Trophoblast cell (in vitro differentiated cells and primary cell): ENCODE results near the gene NAV3.

Experiments used
- DNase-seq, 2 donors: peaks; one replicate each; pipeline ENCODE4 v3.0.0-alpha.2; 2016
- H2AFZ ChIP-seq: 2 replicates; pipeline ENCODE4 v1.6.1; 2013; ENCODE audit warnings: low read length, moderate library complexity, mild to moderate bottlenecking; ENCODE audit not compliant: insufficient read depth, poor library complexity
- H2AK5ac ChIP-seq: 2 replicates; pipeline ENCODE4 v1.6.1; 2013; ENCODE audit warnings: mild to moderate bottlenecking, low read length
- H2BK120ac ChIP-seq: 2 replicates; pipeline ENCODE4 v1.6.1; 2013; ENCODE audit warnings: low read length, mild to moderate bottlenecking, moderate library complexity; ENCODE audit not compliant: insufficient read depth, poor library complexity
- H2BK12ac ChIP-seq: 2 replicates; pipeline ENCODE4 v1.6.1; 2013; ENCODE audit warnings: mild to moderate bottlenecking, low read length, moderate library complexity
- H2BK5ac ChIP-seq: 2 replicates; pipeline ENCODE4 v1.6.1; 2013; ENCODE audit warnings: low read length, low read depth, moderate library complexity, mild to moderate bottlenecking; ENCODE audit not compliant: poor library complexity
- H3K14ac ChIP-seq: 2 replicates; pipeline ENCODE4 v1.6.1; 2013; ENCODE audit warnings: mild to moderate bottlenecking, low read length
- H3K18ac ChIP-seq: 2 replicates; pipeline ENCODE4 v1.6.1; 2013; ENCODE audit warnings: mild to moderate bottlenecking, low read length
- H3K23ac ChIP-seq: 2 replicates; pipeline ENCODE4 v1.6.1; 2013; ENCODE audit warnings: low read length
- H3K27ac ChIP-seq: 2 replicates; pipeline ENCODE4 v1.5.1; 2013; ENCODE audit warnings: low read depth, mild to moderate bottlenecking, inconsistent platforms, low read length, moderate library complexity
- H3K27me3 ChIP-seq: 2 replicates; pipeline ENCODE4 v1.6.1; 2013; ENCODE audit warnings: inconsistent platforms, mild to moderate bottlenecking, low read length, moderate library complexity; ENCODE audit not compliant: insufficient read depth
- H3K36me3 ChIP-seq, 2 experiments: 1 replicate in 1 of 2; 2 replicates in 1 of 2; pipeline ENCODE4 v1.6.1; 2013; ENCODE audit warnings: low read length in 2 of 2, mild to moderate bottlenecking in 2 of 2, moderate library complexity in 1 of 2; ENCODE audit not compliant: insufficient read depth in 2 of 2, control insufficient read depth in 1 of 2
- H3K4ac ChIP-seq: 2 replicates; pipeline ENCODE4 v1.6.1; 2013; ENCODE audit warnings: low read depth, mild to moderate bottlenecking, low read length, moderate library complexity
- H3K4me1 ChIP-seq, 2 experiments: 1 replicate in 1 of 2; 2 replicates in 1 of 2; pipeline ENCODE4 v1.6.1; 2013; ENCODE audit warnings: low read length in 2 of 2, mild to moderate bottlenecking in 2 of 2, moderate library complexity in 1 of 2; ENCODE audit not compliant: insufficient read depth in 2 of 2, control insufficient read depth in 1 of 2
- H3K4me2 ChIP-seq: 2 replicates; pipeline ENCODE4 v1.6.1; 2013; ENCODE audit warnings: inconsistent platforms, mild to moderate bottlenecking, low read length, moderate library complexity
- H3K4me3 ChIP-seq: 2 replicates; pipeline ENCODE4 v1.5.1; 2013; ENCODE audit warnings: mild to moderate bottlenecking, low read depth, low read length, inconsistent platforms
- H3K79me1 ChIP-seq: one replicate; pipeline ENCODE4 v1.6.1; 2013; ENCODE audit warnings: low read length
- H3K79me2 ChIP-seq: 2 replicates; pipeline ENCODE4 v1.6.1; 2013; ENCODE audit warnings: low read length, mild to moderate bottlenecking; ENCODE audit not compliant: control insufficient read depth, insufficient read depth, poor library complexity
- H3K9ac ChIP-seq: 2 replicates; pipeline ENCODE4 v1.6.1; 2013; ENCODE audit warnings: mild to moderate bottlenecking, low read length
- H3K9me3 ChIP-seq: 2 replicates; pipeline ENCODE4 v1.6.1; 2013; ENCODE audit warnings: low read depth, mild to moderate bottlenecking, control low read depth, inconsistent platforms, low read length; ENCODE audit not compliant: insufficient read depth
- H4K12ac ChIP-seq: 2 replicates; pipeline ENCODE4 v1.6.1; 2013; ENCODE audit warnings: low read depth, mild to moderate bottlenecking, low read length, moderate library complexity
- H4K8ac ChIP-seq: 2 replicates; pipeline ENCODE4 v1.6.1; 2013; ENCODE audit warnings: low read depth, mild to moderate bottlenecking, low read length, moderate library complexity
- H4K91ac ChIP-seq: one replicate; pipeline ENCODE4 v1.6.1; 2013; ENCODE audit warnings: low read depth, mild to moderate bottlenecking, low read length, moderate library complexity
- WGBS: extraction: QIAGEN DNeasy Blood & Tissue Kit; methylation state at CpG from one replicate; pipeline ENCODE4 v1.1.7; 2013; ENCODE audit warnings: missing lambda C conversion rate; ENCODE audit not compliant: insufficient read length, insufficient coverage; ENCODE audit errors: extremely low coverage; 5-methylcytosine and 5-hydroxymethylcytosine counted together

NAV3 gene

DNA sequence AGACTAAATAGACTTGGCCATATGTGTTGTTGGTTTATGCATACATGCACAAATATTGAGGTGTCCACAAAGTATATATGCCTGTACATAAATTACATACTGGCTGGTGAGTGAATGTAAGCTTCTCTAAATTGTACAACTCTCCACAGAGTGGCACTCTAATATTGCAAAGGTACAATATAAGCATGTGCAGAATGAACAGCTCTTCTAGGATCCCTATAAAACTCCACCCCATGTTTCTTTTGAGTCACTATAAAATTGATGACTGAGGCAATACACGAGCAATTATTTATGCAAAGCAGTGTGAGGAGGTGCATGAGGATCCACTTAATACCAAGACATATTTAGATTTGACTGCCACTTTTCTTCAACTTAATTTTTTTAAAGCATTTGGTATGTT is 172.2 kb downstream of the NAV3 start:
- Histone ChIP-seq H3K4me2 (no peak overlapping the region), H4K12ac (no peak overlapping the region), H3K23ac (no peak overlapping the region), H3K14ac (no peak overlapping the region), H3K4me3 (no peak overlapping the region), H3K4ac (no peak overlapping the region), H3K27ac (no peak overlapping the region), H3K79me1 (no peaks in the 10 kb centered on the region), H4K8ac (no peak overlapping the region), H2BK5ac (no peak overlapping the region), H3K18ac (no peak overlapping the region), H3K9me3 (no peaks in the 10 kb centered on the region), H3K4me1 (no peaks in the 10 kb centered on the region), H3K79me2 (no peaks in the 10 kb centered on the region), H3K36me3 (no peaks in the 10 kb centered on the region), H2AK5ac (no peak overlapping the region), H4K91ac (no peak overlapping the region), H2AFZ (no peak overlapping the region), H3K27me3 (no peaks in the 10 kb centered on the region), H3K9ac (no peak overlapping the region), H2BK12ac (no peak overlapping the region), H2BK120ac (no peak overlapping the region)
- WGBS: no CpG with 5 or more reads among the region's 1 CpG
- DNase-seq: no peak

DNA sequence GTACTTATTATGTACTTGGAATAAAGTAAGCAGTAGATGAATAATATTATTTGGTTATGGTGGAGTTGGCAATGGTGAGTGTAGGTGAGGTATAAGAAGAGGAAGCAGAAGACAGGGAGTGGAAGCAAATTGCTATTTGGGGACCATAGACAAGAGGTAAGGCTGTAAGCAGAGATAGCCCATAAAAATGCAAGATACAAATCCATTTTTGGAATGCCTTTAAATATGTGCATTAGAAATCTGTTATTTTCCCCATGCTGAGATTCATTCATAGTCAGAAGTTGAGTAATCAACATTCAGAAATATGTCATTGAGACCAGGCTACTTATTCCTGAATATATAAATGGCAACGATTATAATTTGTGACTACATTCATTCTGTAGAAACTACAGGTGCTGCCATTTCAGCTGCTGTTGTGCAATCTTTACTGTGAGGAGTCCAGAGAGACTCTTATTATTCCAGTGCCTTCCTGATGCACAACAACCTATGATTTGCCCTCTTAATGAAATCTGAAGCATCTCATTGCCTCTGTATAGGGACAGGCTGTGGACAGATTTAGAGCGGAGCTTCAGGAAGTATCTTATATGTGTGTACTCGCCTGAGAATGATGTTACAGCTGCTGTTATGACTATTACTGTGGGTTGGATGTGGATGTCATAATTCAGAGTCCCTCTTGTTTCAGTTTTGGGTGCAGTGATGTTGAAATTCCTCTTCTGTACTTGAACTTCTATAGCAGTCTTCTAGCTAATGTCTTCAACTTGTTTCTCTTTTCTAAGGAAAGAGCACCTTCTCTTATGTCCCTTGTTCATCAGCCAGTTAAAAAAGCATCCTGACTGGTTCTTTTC is 173.8 kb downstream of the NAV3 start:
- H3K36me3 ChIP-seq: no peaks in the 10 kb centered on the region
- H4K12ac ChIP-seq: no peak overlapping the region
- no peak overlapping the region for H2AFZ ChIP-seq
- no peak overlapping the region for H2BK5ac ChIP-seq
- H3K4me1 ChIP-seq: no peaks in the 10 kb centered on the region
- no peak overlapping the region for H3K4ac ChIP-seq
- no peak overlapping the region for H3K14ac ChIP-seq
- H4K91ac ChIP-seq: no peak overlapping the region
- no peak overlapping the region for H2BK120ac ChIP-seq
- H2AK5ac ChIP-seq: no peak overlapping the region
- H3K79me1 ChIP-seq: no peaks in the 10 kb centered on the region
- H3K4me2 ChIP-seq: no peak overlapping the region
- no peaks in the 10 kb centered on the region for H3K27me3 ChIP-seq
- no peak overlapping the region for H2BK12ac ChIP-seq
- no peaks in the 10 kb centered on the region for H3K79me2 ChIP-seq
- H3K9me3 ChIP-seq: no peaks in the 10 kb centered on the region
- H4K8ac ChIP-seq: no peak overlapping the region
- H3K27ac ChIP-seq: no peak overlapping the region
- no peak for DNase-seq
- H3K23ac ChIP-seq: no peak overlapping the region
- no peak overlapping the region for H3K4me3 ChIP-seq
- H3K9ac ChIP-seq: no peak overlapping the region
- H3K18ac ChIP-seq: no peak overlapping the region
- WGBS: no CpG with 5 or more reads among the region's 3 CpGs

DNA sequence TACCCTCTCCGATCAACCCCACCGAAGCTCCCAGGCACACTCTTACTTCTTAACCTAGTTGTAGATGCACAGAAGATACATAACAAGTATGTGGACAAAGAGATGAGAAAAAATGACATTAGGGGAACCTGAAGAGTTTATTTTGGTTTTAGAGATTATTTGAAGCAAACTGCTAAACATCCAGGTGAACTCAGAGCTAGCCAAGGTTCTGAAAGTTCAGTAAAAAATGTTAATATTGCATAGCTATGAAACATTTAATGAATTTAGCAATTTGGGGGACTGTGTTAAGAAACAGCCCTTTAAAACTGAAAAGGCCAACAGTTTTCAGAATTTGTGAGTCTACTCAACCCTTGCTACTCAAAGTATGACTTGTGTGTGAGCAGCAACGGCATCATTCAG is 174.4 kb downstream of the NAV3 start:
- Histone ChIP-seq H3K36me3 (no peaks in the 10 kb centered on the region), H3K18ac (no peak overlapping the region), H3K27ac (no peak overlapping the region), H2AFZ (no peak overlapping the region), H3K23ac (no peak overlapping the region), H3K4me3 (no peak overlapping the region), H3K4ac (no peak overlapping the region), H3K9me3 (no peaks in the 10 kb centered on the region), H3K79me2 (no peaks in the 10 kb centered on the region), H3K4me2 (no peak overlapping the region), H3K9ac (no peak overlapping the region), H3K27me3 (no peaks in the 10 kb centered on the region), H4K91ac (no peak overlapping the region), H2AK5ac (no peak overlapping the region), H4K8ac (no peak overlapping the region), H3K14ac (no peak overlapping the region), H2BK5ac (no peak overlapping the region), H4K12ac (no peak overlapping the region), H3K4me1 (no peaks in the 10 kb centered on the region), H2BK120ac (no peak overlapping the region), H2BK12ac (no peak overlapping the region), H3K79me1 (no peaks in the 10 kb centered on the region)
- DNase-seq: no peak
- WGBS: no CpG with 5 or more reads among the region's 3 CpGs

DNA sequence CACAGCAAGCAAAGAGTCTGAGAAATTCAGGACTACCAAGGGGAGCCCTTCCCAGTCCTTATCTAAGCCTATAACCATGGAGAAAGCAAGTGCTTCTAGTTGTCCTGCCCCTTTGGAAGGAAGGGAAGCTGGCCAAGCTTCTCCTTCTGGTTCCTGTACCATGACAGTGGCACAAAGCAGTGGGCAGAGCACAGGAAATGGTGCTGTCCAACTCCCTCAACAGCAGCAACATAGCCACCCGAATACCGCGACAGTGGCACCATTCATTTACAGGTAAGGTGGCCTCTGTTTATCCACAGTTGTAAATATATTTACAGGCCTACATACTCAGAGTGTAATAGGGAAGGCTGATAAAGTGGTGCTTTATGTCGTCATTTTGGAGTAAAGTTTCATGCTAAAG is 176.5 kb downstream of the NAV3 start:
- whole genome bisulfite sequencing: no CpG with 5 or more reads among the region's 4 CpGs
- H4K8ac ChIP-seq: no peak overlapping the region
- H3K18ac ChIP-seq: no peak overlapping the region
- no peaks in the 10 kb centered on the region for H3K4me1 ChIP-seq
- H3K27ac ChIP-seq: no peak overlapping the region
- H3K9me3 ChIP-seq: no peaks in the 10 kb centered on the region
- H4K12ac ChIP-seq: no peak overlapping the region
- H3K14ac ChIP-seq: no peak overlapping the region
- no peaks in the 10 kb centered on the region for H3K79me1 ChIP-seq
- no peak overlapping the region for H3K4me3 ChIP-seq
- no peak overlapping the region for H3K4me2 ChIP-seq
- no peaks in the 10 kb centered on the region for H3K79me2 ChIP-seq
- H2AFZ ChIP-seq: no peak overlapping the region
- H4K91ac ChIP-seq: no peak overlapping the region
- H2BK120ac ChIP-seq: no peak overlapping the region
- no peak overlapping the region for H2BK5ac ChIP-seq
- no peak overlapping the region for H3K23ac ChIP-seq
- no peaks in the 10 kb centered on the region for H3K27me3 ChIP-seq
- DNase-seq: no peak
- H2BK12ac ChIP-seq: no peak overlapping the region
- no peak overlapping the region for H3K9ac ChIP-seq
- no peak overlapping the region for H2AK5ac ChIP-seq
- H3K4ac ChIP-seq: no peak overlapping the region
- no peaks in the 10 kb centered on the region for H3K36me3 ChIP-seq
